ENCODE measurements around the gene FSD2. TPM values are rescaled to one million over a fixed set of nuclear protein-coding genes. Genes with fewer than 3 reads are reported as not detected.

FSD2 gene, protein sequence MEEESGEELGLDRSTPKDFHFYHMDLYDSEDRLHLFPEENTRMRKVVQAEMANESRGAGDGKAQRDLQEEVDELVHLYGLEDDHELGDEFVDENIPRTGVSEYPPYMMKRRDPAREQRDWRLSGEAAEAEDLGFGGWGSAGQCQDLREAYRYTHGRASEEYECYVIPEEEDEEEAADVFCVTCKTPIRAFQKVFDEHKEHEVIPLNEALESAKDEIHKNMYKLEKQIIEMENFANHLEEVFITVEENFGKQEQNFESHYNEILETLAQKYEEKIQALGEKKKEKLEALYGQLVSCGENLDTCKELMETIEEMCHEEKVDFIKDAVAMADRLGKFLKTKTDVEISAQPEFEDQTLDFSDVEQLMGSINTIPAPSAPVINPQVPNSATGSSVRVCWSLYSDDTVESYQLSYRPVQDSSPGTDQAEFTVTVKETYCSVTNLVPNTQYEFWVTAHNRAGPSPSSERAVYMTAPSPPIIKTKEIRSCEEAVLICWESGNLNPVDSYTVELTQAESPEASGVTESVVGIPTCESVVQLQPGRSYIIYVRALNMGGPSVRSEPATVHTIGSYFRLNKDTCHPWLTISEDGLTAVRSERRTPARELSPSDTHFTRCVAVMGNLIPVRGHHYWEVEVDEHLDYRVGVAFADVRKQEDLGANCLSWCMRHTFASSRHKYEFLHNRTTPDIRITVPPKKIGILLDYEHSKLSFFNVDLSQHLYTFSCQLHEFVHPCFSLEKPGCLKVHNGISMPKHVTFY
- polyA plus RNA-seq (2013, experiment 1 of 2; ENCODE audit: insufficient read length) = 0.28 TPM
- polyA plus RNA-seq (2013, experiment 2 of 2; ENCODE audit: insufficient read length) = 0.91 TPM

DNA sequence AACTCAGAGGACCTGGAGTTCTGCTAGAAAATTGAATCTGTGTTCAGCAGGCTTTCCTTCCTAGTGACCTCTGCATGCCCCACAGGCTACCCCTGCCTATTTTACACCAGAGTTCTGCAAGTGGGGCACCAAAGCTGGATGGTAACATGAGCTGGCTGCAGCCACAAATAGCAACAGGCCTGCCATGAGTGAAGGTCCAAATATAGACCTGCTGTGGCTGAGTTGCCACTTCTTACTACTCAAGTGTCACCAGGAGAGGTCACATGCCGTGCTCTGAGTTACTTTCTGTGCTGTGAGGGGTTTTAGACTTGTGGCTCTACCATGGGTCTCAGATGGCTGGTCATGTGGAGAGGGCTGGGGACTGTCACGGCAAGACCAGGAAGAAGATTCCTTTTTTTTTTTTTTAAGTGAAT, at the start of gene FSD2:
Gene FSD2, minus strand, starts transcription at position 76 of the 413 bp plus-strand sequence. CDS start 18,679 bp downstream, outside the sequence.
- DNase-seq = no peak

DNA sequence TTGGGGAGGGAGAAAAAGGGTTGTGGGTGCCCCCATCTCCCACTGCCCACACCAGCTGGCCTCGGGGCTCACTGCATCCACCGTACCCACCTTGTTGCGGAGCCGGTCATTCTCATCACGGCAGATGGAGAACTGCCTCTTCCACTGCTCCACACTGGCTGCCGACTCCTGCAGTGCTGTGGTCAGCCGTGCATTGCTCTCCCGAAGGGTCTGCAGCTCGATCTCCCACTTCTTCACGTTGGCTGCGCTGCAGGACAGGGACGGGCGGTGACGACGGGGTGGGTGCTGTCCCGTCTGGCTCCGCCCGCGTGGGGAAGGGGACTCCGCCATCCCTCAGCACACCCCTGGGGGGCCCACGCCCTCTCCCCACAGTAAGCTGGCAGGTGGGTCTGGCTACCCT, 48.7 kb upstream of the FSD2 start:
- DNase-seq = no peak

DNA sequence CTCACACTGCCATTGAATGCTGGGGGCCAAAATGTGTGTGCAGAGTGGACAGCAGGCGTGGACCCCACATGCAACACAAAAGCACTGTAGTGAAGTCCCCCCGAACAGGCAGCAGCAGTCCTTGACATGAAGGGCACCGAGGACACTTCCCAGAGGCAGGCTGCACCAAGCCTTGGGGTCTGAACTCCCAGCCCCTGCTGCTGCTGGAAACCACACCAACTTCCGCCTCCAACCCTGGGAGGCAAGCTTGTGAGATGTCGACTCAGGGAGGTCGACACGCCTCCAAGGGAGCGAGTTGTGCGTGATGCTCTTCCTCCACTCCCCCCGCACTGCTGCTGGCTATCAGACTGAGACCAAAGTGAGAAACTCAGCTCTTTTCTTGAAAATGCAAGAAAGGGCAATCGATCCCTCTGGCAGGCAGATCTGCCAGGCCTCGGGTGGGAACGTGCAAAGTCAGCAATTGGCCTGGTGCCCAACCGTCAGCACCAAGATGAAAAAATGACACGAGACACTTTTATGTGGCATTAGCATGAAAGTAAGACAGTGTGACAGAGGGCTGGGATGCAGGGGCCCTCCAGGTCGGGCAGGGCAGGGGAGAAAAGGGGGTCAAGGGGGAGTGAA, 47.2 kb upstream of the FSD2 start:
- DNase-seq = peak; percentile 18

DNA sequence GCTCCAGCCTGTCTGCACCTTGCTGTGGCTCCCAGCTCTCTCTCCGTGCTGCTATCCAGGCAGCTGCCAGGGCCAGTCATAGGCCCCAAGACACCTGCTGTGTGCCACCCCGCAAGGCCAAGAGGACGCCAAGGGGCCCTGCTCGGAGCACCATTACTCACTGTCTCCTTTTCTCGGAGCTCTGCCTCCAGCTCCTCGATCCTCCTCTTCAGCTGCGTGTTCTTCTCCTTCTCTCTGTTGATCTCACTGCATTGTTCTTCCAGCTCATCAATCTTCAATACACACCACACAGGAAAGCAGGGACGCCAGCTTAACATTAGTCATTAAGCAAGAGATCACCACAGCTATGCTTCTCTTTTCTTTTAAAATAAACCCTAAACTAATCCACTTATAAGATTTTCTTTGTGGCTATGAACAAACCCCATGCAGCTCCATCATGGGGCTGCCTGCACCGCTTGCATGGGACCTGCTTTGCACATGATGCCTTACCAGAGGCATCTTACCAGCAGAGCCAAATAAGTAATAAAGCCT, 46.2 kb upstream of the FSD2 start:
- peak; percentile 32 for DNase-seq

DNA sequence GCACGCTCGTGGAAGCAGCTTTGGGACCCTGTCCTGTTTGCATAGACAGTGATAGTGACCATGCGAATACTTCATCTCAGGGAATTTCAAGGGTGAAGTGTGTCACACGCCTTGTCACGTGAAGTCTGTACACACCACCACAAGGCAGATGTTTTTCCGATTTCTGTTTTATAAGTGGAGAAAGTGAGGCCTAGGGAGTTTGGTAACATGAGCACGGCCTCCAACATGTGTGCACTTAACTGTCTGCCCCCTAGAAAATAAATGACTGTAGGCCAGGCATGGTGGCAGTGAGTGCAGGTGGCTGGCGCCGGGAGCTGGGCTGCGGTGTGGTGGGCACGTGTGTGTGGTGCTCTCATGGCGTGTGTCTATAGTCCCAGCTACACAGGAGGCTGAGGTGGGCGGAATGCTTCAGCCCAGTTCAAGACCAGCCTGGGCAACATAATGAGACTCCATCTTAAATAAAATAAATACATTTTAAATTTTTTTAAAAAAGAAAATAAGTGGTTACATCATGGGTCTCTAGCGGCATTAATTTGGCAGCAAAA, 45.5 kb upstream of the FSD2 start:
- no peak for DNase-seq

DNA sequence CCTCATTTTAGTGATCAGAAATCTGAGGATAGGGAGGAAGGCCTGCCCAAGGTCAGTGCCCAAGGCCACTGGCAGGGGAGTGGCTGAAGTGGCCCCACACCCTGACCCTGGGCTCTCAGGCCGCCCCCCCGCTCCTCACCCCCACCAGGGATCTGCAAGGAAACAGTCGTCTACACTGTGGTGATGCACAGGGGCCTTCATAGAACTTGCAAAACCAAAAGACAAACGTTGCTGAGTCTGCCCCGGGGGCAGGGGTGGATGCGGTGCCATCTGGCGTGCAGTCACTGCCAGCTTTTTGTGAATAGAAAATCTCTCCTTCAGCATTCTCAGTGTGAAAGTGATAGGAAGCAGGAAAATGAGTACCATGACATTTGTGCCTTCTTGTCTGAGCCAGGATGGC, 44.9 kb upstream of the FSD2 start:
- DNase-seq = no peak

DNA sequence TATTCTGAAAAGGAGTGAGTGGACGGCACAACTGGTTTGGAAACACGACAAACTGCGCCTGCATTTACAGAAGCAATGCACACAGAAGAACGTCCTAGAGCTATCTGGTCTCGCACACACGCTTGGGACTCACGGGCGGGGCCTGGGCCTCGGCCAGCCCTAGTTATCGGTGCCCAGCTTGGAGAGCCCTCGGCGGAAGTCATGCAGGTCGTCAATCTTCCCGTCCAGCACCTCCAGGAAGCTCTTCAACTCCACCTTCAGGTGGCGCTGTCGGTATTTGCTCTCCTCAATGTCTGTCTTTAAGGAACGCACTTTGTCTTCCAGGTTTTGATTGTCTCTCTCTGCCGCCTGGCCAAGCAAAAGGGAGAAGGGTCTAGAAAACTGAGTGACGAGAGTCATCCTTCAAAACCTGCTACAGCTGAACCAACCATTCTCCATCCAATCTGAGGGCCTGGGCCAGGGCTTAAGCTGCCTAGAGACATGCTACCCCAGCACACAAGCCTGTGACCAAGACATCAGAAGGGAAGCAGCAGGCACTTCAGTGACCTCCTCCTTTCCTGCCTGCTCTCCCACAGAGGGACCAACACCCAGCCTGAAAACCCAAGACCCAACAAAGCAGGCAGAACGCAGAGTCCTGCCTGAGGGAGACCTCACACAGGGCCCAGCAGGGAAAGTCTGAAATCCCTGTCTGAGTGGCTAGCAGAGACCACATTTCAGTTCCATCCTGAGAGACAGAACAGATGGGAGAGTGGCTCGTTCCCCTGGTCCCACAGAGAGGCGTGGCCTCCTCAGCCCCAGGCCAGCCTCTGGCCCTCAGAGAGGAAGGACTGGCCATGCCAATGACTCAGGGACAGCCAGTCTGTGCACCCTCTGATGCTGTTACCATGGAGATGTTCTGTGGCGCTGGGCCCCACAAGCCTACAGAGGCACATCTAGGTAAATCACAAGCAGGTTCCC, 44.0 kb upstream of the FSD2 start:
- peak; percentile 81 for DNase-seq

DNA sequence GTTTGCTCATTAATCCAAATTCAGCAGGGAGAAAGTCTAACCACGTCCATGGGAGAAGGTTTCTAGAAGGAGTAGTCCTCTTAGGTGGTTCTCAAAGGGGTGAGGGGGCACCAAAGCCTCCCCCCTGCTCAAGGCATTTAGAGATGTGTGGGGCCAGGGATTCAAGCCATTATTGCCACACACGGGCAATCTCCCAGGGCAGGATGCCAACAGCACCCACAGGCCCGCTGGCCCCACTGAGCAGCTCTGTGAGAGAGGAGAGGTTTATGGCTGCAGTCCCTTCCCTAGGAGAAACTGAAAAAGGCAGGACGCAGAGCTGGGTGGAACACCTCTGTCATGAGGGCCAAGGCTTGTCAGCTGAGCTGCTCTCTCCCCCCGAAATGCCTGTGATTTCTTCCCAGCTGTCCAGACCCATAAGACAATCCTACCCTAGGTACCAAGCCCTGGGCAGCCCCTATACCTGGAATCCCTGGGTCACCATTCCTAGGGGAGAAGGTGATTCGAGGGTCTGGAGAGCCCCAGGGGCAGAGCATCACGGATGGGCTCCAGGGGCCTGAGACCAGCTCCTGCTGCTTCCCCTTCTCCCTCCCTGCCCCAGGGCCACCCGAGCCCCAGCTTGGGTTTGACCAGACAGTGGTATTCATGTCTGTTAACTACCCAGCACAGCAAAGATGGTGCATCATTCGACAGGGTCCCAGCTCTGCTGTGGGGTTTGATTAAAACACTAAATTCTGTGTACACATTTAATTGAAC, 42.5 kb upstream of the FSD2 start:
- DNase-seq = no peak

DNA sequence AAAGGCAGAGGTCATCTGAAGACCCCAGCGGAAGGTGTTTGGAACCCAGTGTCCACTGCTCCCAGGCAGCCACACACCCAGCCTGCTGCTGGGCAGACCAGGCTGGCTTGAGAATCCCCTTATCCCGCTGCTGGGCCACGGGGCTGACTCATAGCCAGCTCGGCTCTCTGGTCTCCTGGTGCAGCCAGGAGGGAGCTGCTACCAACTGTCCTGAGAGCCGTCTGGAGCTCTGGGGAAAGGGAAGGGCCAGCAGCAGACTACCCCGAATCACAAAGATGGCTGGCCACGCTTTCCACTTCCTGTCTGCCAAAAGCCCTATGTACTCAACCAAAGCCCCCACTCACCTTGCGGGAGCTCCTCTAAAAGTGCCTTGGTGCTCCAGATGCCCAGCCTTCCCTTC, 41.8 kb upstream of the FSD2 start:
- no peak for DNase-seq

DNA sequence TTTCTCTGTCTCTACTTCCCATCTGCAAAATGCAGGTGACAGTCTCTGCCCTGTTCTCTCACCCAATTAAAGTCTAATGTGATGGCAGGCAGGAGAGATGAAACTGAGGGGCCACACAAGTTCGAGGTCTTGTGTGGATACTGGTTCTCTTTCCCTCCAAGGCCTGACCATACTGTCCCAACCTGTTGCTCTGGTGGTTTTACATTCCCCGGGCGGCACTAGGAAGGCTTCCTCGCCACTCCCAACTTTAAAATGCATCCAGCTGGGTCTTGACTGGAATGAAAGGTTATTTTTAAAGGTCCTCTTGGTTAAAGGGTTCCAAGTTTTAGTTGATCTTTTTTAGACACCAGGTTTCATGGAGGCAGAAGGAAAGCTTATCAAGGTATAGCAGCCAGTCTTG, 40.8 kb upstream of the FSD2 start:
- no peak for DNase-seq

DNA sequence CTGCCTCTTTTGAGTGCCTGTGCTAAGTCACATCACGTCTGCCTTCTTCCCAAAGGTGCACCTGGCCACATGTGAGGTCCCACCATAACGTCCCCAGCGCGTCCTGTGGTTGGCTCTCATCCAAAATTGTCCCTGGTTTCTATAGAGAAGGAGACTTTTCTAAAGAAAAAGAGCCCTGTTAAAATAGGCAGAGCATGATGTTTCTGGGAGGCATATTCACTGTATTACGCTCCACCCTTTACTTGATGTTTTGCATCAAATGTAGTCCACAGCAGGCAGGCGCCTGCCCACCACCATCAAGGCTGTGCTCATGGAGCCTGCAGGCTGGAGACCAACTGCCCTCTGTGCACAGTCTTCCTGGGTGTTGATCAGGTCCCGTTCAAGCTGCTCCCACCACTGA, 39.8 kb upstream of the FSD2 start:
- DNase-seq = no peak

DNA sequence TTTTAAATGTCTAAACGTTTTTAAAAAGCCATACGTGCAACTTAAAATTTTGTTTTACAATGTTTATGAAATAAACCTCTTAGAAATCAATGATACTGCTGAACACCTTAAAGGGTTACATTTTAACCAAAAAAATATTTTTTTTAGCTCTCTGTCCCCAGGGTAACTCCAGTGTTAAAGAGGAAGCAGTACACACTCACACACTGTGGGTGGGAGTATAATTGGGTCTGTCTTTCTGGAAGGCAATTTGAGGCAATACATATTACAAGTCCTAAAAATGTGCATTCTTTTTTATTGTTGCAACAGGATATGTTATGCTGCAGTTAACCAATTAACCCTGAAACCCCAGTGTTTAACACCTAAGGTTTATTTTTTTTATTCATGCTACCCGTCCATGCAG, 37.7 kb upstream of the FSD2 start:
- no peak for DNase-seq

DNA sequence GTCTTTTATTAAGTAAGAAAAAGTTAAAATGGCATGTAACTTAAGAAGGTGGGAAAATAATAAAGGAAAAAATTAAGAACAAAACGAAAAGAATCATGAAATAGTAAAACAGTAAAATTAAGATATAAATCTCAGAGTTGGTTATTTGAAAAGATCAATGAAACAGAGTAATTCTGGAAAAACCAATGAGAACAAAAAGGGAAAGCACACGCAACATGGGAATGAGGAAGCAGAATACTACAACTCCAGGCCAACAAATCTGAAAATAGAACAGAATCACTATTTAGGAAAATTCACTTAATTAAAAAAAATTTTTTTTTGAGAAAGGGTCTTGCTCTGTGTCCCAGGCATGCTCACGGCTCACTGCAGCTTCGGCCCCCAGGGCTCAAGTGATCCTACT, 34.3 kb upstream of the FSD2 start:
- DNase-seq = no peak

DNA sequence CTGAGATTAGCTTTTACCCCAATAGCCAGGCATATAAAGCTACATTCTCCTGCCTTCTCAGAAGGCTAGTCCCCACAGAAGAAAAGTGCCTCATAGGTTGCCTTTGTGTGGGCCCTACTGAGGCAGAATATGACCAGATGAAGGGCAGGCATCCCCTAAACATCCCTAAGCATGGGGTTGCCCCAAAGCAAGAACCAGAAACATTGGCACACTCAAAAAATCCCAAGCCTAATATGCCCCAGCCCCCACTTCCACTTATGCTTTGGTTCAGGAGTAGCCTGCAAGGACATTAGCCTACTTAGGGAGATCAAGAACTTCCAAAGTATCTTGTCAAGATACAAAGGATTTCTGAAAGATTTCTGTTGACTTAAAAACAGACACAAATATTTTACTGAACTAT, 33.3 kb upstream of the FSD2 start:
- no peak for DNase-seq

DNA sequence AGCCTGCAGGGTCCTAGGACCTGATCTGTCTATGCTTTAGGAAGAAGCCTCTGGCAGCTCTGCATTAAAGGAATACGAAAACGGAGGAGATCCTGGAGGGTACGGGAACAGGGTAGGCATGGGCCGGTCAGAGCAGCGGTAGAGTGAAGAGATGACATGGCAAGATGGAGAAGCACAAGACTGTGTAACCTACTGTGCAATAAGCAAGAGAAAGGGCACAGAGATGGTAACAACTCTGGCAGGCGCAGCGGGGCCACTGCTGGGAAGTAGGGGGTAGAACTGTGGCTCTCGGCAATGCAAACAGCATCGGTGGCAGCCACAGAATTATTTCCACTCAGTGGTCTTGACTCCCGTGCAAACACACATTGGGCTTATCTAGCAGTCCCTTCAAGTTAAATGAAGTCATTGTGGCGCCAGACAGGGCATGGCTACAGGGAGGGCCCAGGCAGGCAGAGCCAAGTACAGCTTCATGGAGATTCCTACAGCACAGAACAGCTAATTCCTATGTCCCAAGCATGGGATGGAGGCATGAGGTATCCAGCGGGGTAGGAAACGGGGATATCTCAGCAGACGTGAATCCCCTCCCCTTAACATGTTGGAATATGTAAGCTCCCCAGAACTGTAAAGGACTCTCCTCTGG, 32.3 kb upstream of the FSD2 start:
- DNase-seq = no peak

DNA sequence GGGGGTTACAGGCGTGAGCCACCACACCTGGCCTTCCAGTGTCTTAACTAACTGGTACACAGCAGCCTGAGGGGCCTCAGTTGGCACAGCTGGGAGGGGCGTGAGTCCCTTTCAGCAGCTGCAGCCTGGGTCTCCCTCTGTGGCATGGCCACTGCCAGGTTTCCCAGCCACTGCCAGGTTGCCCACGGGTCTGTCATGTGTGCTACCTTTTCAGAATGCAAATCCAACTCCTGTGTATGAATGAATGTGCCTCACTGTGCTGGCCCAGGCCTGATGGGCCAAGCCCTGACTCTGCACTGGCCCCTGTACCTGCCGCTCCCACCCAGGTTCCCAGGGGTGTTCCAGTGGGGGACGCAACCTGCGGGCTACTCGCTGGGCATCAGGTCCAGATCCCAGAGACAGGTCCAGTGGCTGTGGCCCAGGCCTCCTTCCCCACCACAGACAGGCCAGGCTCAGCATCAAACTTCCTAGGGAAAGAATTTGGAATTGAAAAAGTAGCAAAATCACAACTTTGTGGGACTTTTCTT, 29.6 kb upstream of the FSD2 start:
- DNase-seq = no peak

DNA sequence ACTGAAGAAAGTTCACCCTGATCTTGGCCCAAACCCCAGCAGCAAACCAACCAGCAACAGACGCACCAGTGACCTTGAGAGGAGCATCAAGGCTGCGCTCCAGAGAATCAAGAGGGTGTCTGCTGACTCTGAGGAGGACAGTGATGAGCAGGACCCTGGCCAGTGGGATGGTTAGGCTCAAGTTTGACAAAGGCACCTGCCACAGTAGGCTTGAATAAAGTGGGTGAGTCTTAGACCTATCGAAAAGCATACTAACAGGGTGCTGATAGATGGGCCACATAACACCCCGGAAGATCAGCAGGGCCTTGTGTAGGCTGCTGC, 27.5 kb upstream of the FSD2 start:
- no peak for DNase-seq

DNA sequence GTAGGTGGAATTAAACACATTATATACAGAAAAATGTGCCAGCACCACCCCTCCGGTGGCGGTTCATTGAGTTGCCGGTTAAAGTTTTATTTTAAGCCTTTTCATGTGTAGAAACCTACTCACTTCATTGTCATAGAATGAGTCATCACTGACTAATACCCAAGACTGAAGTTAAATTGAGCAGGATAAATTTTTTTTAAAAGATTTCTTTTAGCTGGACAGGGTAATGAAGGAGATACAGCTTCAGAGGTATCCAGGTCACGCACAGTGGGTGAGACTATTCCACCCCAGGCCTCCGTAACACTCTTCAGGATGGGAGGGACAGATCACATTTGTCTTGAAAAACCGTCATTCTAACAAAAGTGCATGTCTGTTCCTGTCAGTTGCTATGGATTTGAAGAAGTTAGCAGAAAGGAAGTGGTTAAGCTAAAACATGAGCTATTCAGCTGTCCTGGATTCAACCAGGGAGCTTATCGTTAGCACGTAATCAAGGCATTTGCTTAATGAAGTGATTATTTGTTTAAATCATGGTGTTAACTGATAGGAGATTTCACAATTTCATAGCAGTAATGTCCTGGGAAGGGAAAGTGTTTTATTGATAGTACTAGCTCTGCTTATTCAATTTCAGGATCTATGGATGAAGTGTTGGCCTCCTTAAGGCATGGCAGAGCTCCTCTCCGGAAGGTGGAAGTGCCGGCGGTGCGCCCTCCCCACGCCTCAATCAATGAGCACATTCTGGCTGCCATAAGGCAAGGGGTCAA, 26.9 kb upstream of the FSD2 start:
- peak; percentile 86 for DNase-seq

DNA sequence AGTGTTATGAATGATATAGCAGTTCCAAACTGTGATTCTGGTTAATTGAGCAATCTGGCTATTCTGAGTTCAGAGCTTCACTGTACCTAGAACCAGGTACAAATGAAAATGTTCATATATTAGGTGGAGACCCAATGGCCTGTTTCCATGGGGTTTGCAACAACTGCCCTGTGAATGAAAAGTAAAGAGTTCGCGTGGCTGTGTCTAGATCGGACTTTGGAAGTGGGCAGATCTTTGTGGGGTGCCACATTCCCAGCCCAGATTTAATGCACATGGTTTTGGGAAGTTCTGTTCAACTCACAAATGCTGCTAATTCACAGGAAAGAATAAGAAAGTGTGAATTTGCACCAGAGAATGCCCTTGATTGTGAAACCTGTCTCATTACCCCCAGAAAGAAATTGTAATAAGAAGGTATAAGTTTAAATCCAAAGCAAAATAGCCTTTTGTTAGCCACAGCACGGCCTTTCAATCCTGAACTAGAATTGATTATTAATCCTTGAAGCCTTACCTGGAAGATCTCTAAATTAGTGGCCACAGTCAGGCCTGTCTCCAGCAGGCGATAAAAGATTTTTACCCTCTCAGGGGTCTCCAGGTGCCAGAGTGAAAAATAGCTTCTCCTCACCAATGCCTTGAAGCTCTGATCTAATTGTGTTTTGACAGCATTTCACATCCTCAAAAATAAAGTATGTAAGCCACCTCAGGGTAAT, 26.2 kb upstream of the FSD2 start:
- no peak for DNase-seq

Data from fibroblast of skin of scalp (primary cell).